GM12872 (cell line): ENCODE measurements around the gene CENPP.

Experiments used
- TF ChIP-seq, protein P1 (sequence below): IDR thresholded peaks from 3 replicates; pipeline ENCODE4 v1.5.1; 2011; ENCODE audit warnings: low read depth, mild to moderate bottlenecking, low read length, moderate library complexity; ENCODE audit not compliant: insufficient read depth

Gene CENPP

DNA sequence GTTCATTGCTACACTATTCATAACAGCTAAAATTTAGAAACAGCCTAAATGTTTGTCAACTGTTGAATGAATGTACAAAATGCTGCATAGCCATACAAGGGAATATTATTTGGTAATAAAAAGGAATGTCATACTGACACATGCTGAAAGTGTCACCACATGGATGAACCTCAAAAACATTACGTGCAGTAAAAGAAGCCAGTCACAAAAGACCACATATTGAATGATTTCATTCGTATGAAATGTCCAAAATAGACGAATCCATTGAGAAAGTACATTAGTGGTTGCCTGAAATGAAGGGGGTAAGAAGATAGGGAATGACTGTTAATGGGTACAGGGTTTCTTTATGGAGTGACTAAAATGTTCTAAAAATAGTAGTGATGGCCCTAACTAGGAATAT is 221.6 kb downstream of the CENPP start:
- TF ChIP-seq, protein P1, sequence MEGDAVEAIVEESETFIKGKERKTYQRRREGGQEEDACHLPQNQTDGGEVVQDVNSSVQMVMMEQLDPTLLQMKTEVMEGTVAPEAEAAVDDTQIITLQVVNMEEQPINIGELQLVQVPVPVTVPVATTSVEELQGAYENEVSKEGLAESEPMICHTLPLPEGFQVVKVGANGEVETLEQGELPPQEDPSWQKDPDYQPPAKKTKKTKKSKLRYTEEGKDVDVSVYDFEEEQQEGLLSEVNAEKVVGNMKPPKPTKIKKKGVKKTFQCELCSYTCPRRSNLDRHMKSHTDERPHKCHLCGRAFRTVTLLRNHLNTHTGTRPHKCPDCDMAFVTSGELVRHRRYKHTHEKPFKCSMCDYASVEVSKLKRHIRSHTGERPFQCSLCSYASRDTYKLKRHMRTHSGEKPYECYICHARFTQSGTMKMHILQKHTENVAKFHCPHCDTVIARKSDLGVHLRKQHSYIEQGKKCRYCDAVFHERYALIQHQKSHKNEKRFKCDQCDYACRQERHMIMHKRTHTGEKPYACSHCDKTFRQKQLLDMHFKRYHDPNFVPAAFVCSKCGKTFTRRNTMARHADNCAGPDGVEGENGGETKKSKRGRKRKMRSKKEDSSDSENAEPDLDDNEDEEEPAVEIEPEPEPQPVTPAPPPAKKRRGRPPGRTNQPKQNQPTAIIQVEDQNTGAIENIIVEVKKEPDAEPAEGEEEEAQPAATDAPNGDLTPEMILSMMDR: no peak

DNA sequence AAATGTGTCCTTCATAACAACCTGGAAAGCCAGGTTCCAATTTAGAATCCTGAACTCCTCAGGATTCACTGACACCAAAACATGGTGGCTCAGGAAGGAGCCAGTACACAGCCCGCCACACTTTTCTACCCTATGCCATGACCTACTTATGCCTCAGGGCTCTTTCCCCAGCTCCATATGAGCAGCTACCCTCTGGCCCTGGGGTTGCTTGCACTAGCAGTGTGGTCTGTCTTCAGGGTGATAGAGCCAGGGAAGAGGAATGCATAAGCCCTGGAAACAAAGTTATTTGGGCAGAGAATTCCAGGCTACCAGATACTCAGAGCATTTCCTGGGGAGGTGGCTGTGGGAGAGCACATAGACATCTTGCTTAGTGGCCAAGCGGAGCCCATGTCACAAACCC is 225.0 kb downstream of the CENPP start:
- TF ChIP-seq, protein P1: no peak

DNA sequence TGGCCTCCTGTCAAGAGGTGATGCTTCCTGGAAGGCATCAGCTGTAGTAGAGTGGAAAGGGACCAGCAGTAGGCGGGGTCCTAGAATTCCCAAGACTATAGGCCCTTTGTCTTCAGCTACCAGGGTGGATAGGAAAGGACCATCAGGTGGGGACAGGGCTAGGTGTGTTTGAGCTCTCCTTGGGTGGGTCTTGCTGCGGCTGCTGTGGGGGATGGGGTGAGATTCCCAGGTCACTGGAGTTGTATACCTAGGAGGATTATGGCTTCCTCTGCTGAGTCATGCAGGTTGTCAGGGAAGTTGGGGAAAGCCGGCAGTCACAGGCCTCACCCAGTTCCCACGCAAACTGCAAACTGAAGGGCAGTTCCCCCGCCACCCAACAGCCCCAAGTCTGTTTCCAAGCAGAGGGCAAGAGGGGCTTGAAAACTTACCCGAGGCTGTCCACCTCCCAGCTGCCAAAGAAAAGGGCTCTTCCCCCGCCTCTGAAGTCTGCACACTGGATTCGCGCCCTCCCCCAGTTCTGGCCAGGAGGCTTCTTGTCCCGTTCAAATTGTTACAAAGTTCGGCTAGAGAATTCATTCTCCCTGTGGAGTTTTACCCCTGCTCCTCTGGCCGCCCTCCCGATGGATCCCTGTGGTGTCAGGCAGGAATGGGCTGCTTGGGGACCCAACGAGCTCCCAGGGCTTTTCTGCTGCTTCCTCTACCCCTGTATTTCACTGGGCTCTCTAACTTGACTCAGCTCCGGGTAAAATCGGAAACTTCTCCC is 233.0 kb downstream of the CENPP start:
- TF ChIP-seq, protein P1: no peak

DNA sequence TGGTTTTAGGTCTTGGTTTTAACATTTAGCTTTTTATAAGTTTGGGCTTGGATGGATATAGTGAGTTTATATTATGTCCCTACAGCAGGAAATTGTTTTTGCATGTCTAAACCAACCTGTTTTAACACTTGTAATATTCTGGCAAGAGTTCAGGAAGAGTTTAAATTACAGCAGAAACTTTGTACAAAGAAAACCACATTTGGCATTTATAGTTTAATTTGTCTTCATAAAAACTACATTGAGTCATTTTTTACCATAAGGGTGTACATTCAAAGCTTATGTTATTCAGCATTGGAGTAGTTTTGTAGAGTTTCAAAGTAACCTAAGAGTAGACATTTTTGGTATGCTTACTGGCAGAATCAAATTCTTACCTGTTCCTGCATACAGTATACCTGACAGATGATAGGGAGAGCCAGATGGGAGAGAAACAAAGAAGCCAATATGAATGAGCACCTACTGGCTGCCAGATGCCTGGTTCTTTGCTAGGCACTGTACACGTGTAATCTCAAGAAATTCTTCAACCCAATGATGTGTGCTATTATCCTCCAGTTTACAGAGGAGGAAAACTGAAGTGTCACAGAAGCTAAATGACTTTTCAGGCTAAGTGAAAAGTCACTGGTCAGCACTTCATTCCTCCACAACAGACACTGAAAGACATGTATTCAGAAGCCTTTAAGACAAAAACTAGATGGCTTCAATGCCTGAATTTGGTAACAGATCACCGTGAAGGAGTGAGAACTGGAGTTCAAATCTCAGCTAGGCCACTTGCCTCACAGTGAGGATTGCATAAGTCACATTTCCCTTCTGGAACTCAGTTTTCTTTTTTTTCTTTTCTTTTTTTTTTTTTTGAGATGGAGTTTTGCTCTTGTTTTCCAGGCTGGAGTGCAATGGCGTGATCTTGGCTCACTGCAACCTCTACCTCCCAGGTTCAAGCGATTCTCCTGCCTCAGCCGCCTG is 235.9 kb downstream of the CENPP start:
- TF ChIP-seq, protein P1: no peak

DNA sequence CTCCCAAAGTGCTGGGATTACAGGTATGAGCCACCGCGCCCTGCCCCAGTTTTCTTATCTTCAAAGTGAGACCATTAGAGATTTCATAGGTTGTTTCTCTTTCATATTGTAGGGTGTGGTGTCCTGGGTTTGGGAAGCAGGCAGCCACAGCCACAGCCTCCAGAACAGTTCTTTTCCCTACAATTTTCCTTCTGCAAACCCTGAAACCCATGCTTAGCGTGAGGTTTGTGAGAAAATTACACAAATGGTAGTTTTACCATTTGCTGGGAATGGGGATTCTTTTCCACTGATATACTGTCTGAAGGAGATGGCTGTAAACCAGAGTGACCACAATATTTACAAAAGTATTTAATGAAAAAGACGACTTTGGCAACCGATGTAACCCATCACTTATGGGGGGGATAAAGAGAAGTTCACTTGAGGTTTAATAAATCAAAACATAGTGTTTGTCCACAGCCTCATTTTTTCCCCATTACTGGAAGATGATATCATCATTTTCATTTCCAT is 236.8 kb downstream of the CENPP start:
- TF ChIP-seq, protein P1: no peak

DNA sequence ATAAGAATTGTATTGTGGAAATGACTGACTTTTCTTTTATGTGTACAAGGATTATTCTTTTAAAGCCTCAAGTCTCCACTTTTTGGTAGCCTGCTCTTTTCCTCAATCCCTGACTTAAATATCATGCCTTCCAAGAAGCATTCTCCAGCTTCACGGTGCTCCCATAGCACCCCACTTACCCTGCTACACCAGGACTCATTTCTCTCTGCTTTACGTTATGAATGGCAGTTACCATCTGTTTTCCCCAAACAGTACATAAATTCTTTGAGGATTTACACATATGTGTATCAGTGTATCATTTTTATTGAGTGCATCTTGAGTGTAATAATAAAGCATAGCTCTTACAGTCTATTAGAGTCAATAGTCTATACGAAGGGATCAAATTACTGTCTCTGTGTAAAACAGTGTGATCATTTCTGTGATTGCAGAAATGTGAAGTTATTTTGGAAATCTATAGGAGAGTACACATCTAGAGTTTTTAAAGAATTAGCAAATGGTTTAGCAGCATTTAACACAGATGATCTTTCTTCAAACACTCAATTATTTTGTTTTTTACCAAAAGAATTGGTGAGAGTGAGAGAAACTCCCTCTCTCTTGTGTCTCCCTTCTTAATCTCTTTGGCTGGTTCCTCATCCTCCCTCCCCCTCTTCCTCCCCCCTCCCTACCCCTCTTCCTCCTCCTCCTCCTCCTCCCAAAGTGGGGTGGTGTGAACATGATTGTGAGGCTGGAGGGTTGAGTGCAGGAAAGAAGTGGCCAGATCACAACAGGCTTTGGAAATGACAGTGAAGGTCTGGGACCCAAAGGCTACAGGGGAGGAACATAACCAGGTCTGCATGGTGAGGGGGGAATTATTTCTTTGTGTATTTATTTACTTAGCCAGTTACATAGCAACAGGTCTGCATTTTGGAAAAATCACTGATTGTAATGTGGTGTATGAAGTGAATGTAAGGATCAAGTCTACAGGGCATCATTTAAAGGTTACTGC is 237.7 kb downstream of the CENPP start:
- TF ChIP-seq, protein P1: no peak
